Urothelium cell line (cell line): ENCODE measurements around the gene RTN4R.
"Not testable (repeated sequence)": the region's sequence is repeated elsewhere in the genome, so short reads cannot be mapped to it uniquely, and the experiment has no call there.

Experiments used
- DNase-seq: peaks from one replicate; pipeline ENCODE4 v3.0.0; 2011; ENCODE audit warnings: low spot score, mixed read lengths
- FAIRE-seq: peaks from 2 replicates; lab custom pipeline; 2011; peaks lifted over from hg19 to GRCh38; lab: Jason Lieb, UNC

RTN4R gene

GRCh38 chr22:20273758-20274181 is 5.7 kb upstream of the RTN4R start:
- FAIRE-seq (no peak), DNase-seq (no peak)

- DNase-seq (no peak), FAIRE-seq (no peak)
Measured at GRCh38 chr22:20272700-20273099, 4.6 kb upstream of the RTN4R start.

- FAIRE-seq (peak; percentile 95), DNase-seq (no peak)
Measured at GRCh38 chr22:20272174-20272573, 4.1 kb upstream of the RTN4R start.

GRCh38 chr22:20271114-20271994 is 3.2 kb upstream of the RTN4R start:
- peak; percentile 83 for FAIRE-seq
- DNase-seq = no peak

GRCh38 chr22:20270190-20271113 is 2.3 kb upstream of the RTN4R start:
- DNase-seq = not testable (repeated sequence)
- peak; percentile 95 for FAIRE-seq

GRCh38 chr22:20269673-20270072 is 1.6 kb upstream of the RTN4R start:
- DNase-seq = not testable (repeated sequence)
- FAIRE-seq = peak; percentile 30

GRCh38 chr22:20269201-20269600 is 1.1 kb upstream of the RTN4R start:
- peak; percentile 89 for FAIRE-seq
- DNase-seq = not testable (repeated sequence)

GRCh38 chr22:20267441-20268278 is 458 bp downstream of the RTN4R start:
- DNase-seq (peak; percentile 73), FAIRE-seq (no peak)

GRCh38 chr22:20266667-20267440 is 1.3 kb downstream of the RTN4R start:
- not testable (repeated sequence) for DNase-seq
- peak; percentile 99 for FAIRE-seq

- FAIRE-seq, DNase-seq: not testable (repeated sequence)
Measured at GRCh38 chr22:20265772-20266666, 2.1 kb downstream of the RTN4R start.

- FAIRE-seq (peak; percentile 74), DNase-seq (no peak)
Measured at GRCh38 chr22:20264614-20265452, 3.3 kb downstream of the RTN4R start.

GRCh38 chr22:20263404-20264281 is 4.5 kb downstream of the RTN4R start:
- DNase-seq = not testable (repeated sequence)
- FAIRE-seq = peak; percentile 61

GRCh38 chr22:20262582-20263147 is 5.5 kb downstream of the RTN4R start:
- FAIRE-seq (no peak), DNase-seq (no peak)

- no peak for DNase-seq
- peak; percentile 74 for FAIRE-seq
Measured at GRCh38 chr22:20261848-20262581, 6.1 kb downstream of the RTN4R start.

GRCh38 chr22:20260071-20260765 is 7.9 kb downstream of the RTN4R start:
- no peak for DNase-seq
- FAIRE-seq = peak; percentile 13
